ENCODE measurements around the gene GNE.
"Not testable (repeated sequence)": the region's sequence is repeated elsewhere in the genome, so short reads cannot be mapped to it uniquely, and the experiment has no call there.

Gene GNE

GRCh38 chr9:36284226-36284625 lies 26.0 kb upstream of the GNE start:
- TF ChIP-seq, protein P1, sequence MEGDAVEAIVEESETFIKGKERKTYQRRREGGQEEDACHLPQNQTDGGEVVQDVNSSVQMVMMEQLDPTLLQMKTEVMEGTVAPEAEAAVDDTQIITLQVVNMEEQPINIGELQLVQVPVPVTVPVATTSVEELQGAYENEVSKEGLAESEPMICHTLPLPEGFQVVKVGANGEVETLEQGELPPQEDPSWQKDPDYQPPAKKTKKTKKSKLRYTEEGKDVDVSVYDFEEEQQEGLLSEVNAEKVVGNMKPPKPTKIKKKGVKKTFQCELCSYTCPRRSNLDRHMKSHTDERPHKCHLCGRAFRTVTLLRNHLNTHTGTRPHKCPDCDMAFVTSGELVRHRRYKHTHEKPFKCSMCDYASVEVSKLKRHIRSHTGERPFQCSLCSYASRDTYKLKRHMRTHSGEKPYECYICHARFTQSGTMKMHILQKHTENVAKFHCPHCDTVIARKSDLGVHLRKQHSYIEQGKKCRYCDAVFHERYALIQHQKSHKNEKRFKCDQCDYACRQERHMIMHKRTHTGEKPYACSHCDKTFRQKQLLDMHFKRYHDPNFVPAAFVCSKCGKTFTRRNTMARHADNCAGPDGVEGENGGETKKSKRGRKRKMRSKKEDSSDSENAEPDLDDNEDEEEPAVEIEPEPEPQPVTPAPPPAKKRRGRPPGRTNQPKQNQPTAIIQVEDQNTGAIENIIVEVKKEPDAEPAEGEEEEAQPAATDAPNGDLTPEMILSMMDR (IDR thresholded peaks at IDR 0.05; ENCODE audit: low read depth, low read length) = no peak
- peak in 1 of 2 donors; percentile 10 for DNase-seq (ENCODE audit: low read depth in 2 of 2)
- H3K4me3 ChIP-seq (replicated peaks in 1 of 2; ENCODE audit: low read depth in 2 of 2, low read length in 2 of 2) = no peak overlapping the region

GRCh38 chr9:36282275-36282674 lies 24.0 kb upstream of the GNE start:
- TF ChIP-seq, protein P1 (IDR thresholded peaks at IDR 0.05; ENCODE audit: low read depth, low read length) = no peak
- H3K4me3 ChIP-seq (replicated peaks in 1 of 2; ENCODE audit: low read depth in 2 of 2, low read length in 2 of 2) = no peak overlapping the region
- no peak for DNase-seq (ENCODE audit: low read depth in 2 of 2)

- no peak for DNase-seq (ENCODE audit: low read depth in 2 of 2)
- TF ChIP-seq, protein P1 (IDR thresholded peaks at IDR 0.05; ENCODE audit: low read depth, low read length) = no peak
Measured at GRCh38 chr9:36280989-36281388, 22.7 kb upstream of the GNE start.

DNA sequence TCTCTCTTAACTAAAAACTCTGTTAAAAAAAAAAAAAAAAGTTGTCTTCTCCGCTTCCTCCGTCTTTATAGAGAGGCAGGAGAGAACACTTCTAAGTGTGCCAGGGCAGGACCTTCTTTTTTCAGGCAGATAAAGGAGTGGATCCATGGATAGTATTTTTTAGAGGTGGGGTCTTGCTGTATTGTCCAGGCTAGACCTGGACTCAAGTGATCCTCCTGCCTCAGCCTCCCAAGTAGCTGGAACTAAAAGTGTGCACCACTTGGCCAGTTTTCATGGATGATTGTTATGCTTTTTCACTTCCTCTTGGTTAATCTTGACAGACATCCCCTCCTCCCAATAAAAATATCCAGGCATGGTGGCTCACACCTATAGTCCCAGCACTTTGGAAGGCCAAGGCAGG lies 20.0 kb upstream of the GNE start:
- TF ChIP-seq, protein P1 (IDR thresholded peaks at IDR 0.05; ENCODE audit: low read depth, low read length) = no peak
- no peak overlapping the region for H3K4me3 ChIP-seq (replicated peaks in 1 of 2; ENCODE audit: low read depth in 2 of 2, low read length in 2 of 2)
- DNase-seq (ENCODE audit: low read depth in 2 of 2) = no peak

More at GRCh38 chr9:36280989-36281388, 22.7 kb upstream of the GNE start:
- H3K4me3 ChIP-seq (replicated peaks in 1 of 2; ENCODE audit: low read depth in 2 of 2, low read length in 2 of 2) = no peak overlapping the region

- TF ChIP-seq, protein P1 (IDR thresholded peaks at IDR 0.05; ENCODE audit: low read depth, low read length) = no peak
- peak; percentile 81 to 84 for DNase-seq (ENCODE audit: low read depth in 2 of 2)
- H3K4me3 ChIP-seq (replicated peaks in 1 of 2; ENCODE audit: low read depth in 2 of 2, low read length in 2 of 2) = peak overlapping the region in 1 of 2 donors; percentile 27
Measured at GRCh38 chr9:36276781-36277181, 18.5 kb upstream of the GNE start.

DNA sequence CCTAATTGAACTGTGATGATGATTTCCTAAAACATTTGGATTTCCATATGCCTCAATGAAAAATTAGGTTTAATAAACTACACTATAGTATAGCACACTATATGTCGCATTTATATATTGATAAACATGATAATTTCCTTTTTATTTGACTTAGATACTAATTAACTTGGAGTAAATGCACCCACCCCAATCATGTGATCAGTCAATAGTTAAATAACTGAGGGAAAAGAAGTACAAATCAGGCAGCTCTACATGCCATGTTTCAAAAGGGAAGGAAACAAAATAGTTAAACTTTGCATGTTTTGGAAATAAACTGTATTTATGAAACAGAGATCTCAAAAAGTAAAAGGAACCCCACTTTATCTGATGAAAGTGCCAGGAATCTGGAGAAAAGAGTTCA lies 18.0 kb upstream of the GNE start:
- H3K4me3 ChIP-seq (replicated peaks in 1 of 2; ENCODE audit: low read depth in 2 of 2, low read length in 2 of 2) = peak overlapping the region in 1 of 2 donors; percentile 27
- TF ChIP-seq, protein P1 (IDR thresholded peaks at IDR 0.05; ENCODE audit: low read depth, low read length) = no peak
- DNase-seq (ENCODE audit: low read depth in 2 of 2) = no peak

DNA sequence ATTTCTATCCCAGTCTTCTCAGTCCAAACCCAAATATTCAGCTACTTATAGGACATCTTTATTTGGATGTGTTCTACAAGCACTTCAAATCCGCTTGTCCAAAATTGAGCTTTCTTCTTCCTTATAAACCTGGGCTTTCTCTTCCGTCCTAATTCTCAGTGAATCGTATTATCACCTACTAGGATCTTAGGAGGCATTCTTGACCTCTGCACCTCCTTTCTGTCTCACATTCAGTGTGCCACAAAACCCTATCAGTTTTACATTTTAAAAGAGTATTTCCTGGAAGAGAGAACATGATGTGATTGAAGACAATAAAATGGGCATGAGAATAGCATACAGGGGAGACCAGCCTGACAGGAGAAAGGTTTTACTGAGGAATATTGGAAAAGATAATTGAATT lies 16.8 kb upstream of the GNE start:
- TF ChIP-seq, protein P1 (IDR thresholded peaks at IDR 0.05; ENCODE audit: low read depth, low read length) = no peak
- no peak overlapping the region for H3K4me3 ChIP-seq (replicated peaks in 1 of 2; ENCODE audit: low read depth in 2 of 2, low read length in 2 of 2)
- DNase-seq (ENCODE audit: low read depth in 2 of 2) = no peak

DNA sequence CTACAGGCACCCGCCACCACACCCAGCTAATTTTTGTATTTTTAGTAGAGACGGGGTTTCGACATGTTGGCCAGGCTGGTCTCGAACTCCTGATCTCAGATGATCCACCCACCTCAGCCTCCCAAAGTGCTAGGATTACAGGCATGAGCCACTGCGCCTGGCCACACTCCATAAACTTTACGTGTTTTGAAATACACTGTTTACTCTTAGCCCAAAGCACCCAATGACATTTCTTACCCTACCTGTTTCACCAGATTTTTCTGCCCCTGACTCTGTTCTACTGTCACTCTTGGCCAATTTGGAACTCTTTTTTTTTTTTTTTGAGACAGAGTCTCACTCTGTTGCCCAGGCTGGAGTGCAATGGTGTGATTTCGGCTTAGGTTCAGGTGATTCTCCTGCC lies 15.1 kb upstream of the GNE start:
- H3K4me3 ChIP-seq (replicated peaks in 1 of 2; ENCODE audit: low read depth in 2 of 2, low read length in 2 of 2); DNase-seq (ENCODE audit: low read depth in 2 of 2): not testable (repeated sequence)

Data from cardiac fibroblast (primary cell).